Skin of body (tissue), 3 donors: Measurements from ENCODE around the gene FLAD1. TPM values are rescaled to one million over a fixed set of nuclear protein-coding genes. Genes with fewer than 3 reads are reported as not detected.

ENCODE experiments used
- DNase-seq: peaks from one replicate; lab custom pipeline; 2025; lab: John Stamatoyannopoulos, UW
- small RNA-seq: library from RNA; depleted of rRNA; stranded (forward); fragments of <200 nt; gene quantifications from one replicate; pipeline ENCODE3, GENCODE V24; 2014; ENCODE audit warnings: low replicate concordance
- total RNA-seq: library from RNA; depleted of rRNA; stranded (reverse); fragments of >200 nt; gene quantifications from one replicate; pipeline ENCODE4 v1.2.3, GENCODE V29; 2014

The FLAD1 gene
- total RNA-seq, 1 donor from 2014 or later = 13.2 TPM

- DNase-seq = no peak
These were observed 51.4 kb downstream of the FLAD1 start for GRCh38 chr1:155034318-155035208.

- DNase-seq = no peak
These were observed 52.8 kb downstream of the FLAD1 start for GRCh38 chr1:155035936-155036335.

GRCh38 chr1:155037043-155037442 lies 53.9 kb downstream of the FLAD1 start:
- DNase-seq = no peak

- no peak for DNase-seq
These were observed 54.8 kb downstream of the FLAD1 start for GRCh38 chr1:155037851-155038441.

GRCh38 chr1:155038602-155039307 lies 55.6 kb downstream of the FLAD1 start:
- no peak for DNase-seq

- no peak for DNase-seq
These were observed 56.1 kb downstream of the FLAD1 start for GRCh38 chr1:155039308-155039669.

- DNase-seq = no peak
These were observed 57.4 kb downstream of the FLAD1 start for GRCh38 chr1:155040358-155041093.

Small RNA genes within 50 kb of the gene (small RNA-seq; reads per million reads assigned to genes)
- not detected for gene MIR4258
- not detected for gene RF00017

Other genes with a start within 250 kb of the FLAD1 start
- 0.99 TPM for gene KCNN3, start 113.1 kb upstream of the FLAD1 start, total RNA-seq
- gene PMVK, start 46.6 kb upstream of the FLAD1 start, total RNA-seq = 18.9 TPM
- 61.8 TPM for gene PBXIP1, start 27.2 kb upstream of the FLAD1 start, total RNA-seq
- gene PYGO2, start 21.6 kb upstream of the FLAD1 start, total RNA-seq = 14.6 TPM
- 42.9 TPM for gene SHC1, start 12.6 kb upstream of the FLAD1 start, total RNA-seq
- gene CKS1B, start 8.7 kb upstream of the FLAD1 start, total RNA-seq = 43.1 TPM
- gene LENEP, start 10.2 kb downstream of the FLAD1 start, total RNA-seq = not detected
- gene ZBTB7B, start 19.5 kb downstream of the FLAD1 start, total RNA-seq = 25.5 TPM
- 0.49 TPM for gene DCST2, start 50.4 kb downstream of the FLAD1 start, total RNA-seq
- 0.10 TPM for gene DCST1, start 50.5 kb downstream of the FLAD1 start, total RNA-seq
- 46.0 TPM for gene ADAM15, start 68.0 kb downstream of the FLAD1 start, total RNA-seq
- gene EFNA4, start 80.4 kb downstream of the FLAD1 start, total RNA-seq = 9.0 TPM
- 10.9 TPM for gene EFNA3, start 95.5 kb downstream of the FLAD1 start, total RNA-seq
- gene EFNA1, start 144.5 kb downstream of the FLAD1 start, total RNA-seq = 45.1 TPM
- gene SLC50A1, start 152.5 kb downstream of the FLAD1 start, total RNA-seq = 18.5 TPM
- 10.0 TPM for gene DPM3, start 157.2 kb downstream of the FLAD1 start, total RNA-seq
- gene KRTCAP2, start 190.0 kb downstream of the FLAD1 start, total RNA-seq = 67.5 TPM
- gene TRIM46, start 190.5 kb downstream of the FLAD1 start, total RNA-seq = 0.20 TPM
- 32.5 TPM for gene THBS3, start 224.6 kb downstream of the FLAD1 start, total RNA-seq
- gene MTX1, start 225.4 kb downstream of the FLAD1 start, total RNA-seq = 19.1 TPM